Fibroblast of the conjunctiva (primary cell): Measurements from ENCODE around the gene RPRM.
"Not testable (repeated sequence)": the region's sequence is repeated elsewhere in the genome, so short reads cannot be mapped to it uniquely, and the experiment has no call there.

Experiments
- DNase-seq: peaks from one replicate; pipeline ENCODE4 v3.0.0-alpha.2; 2010; ENCODE audit warnings: low read depth

Gene RPRM

GRCh38 chr2:153455861-153456260, 22.7 kb downstream of the RPRM start:
- DNase-seq, result no peak

GRCh38 chr2:153455403-153455802, 23.2 kb downstream of the RPRM start:
- no peak for DNase-seq

GRCh38 chr2:153451611-153452010, 27.0 kb downstream of the RPRM start:
- no peak for DNase-seq

- DNase-seq, result no peak
These were observed 35.5 kb downstream of the RPRM start for GRCh38 chr2:153443106-153443505.

GRCh38 chr2:153442616-153443015, 35.9 kb downstream of the RPRM start:
- not testable (repeated sequence) for DNase-seq

GRCh38 chr2:153440090-153440489, 38.5 kb downstream of the RPRM start:
- not testable (repeated sequence) for DNase-seq

- DNase-seq, result no peak
These were observed 45.2 kb downstream of the RPRM start for GRCh38 chr2:153433403-153433802.

- DNase-seq, result no peak
These were observed 46.2 kb downstream of the RPRM start for GRCh38 chr2:153432381-153432780.

GRCh38 chr2:153431114-153431513, 47.4 kb downstream of the RPRM start:
- no peak for DNase-seq
